Measurements from ENCODE around the gene TRIM62.

DNA sequence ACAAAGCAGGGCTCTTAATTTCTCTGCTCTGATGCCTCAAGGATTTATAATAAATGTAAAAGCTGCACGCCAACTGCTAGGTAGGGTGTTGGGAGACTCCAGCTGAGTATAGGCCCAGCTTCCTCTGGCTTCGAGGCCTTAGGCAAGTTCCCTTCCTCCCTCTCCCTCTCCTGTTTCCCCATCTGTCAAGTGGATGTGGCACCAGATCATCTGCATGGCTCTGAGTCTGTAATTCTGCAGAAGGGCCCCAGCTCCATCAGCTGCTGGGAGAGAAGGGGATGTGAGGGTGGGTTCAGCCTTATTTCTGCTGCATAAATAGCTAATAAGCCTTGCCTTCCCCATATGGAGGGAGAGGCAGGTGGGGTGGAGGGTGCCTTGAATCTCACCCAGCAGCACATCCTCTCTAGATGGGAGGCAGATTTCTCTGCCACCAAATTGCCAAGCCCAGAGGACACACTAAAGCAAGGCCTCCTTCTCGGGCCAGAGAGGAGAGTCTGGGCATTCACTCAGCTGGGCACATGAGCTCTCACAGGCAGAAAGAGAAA, 3.8 kb downstream of the TRIM62 start:
- TF ChIP-seq, protein P1, sequence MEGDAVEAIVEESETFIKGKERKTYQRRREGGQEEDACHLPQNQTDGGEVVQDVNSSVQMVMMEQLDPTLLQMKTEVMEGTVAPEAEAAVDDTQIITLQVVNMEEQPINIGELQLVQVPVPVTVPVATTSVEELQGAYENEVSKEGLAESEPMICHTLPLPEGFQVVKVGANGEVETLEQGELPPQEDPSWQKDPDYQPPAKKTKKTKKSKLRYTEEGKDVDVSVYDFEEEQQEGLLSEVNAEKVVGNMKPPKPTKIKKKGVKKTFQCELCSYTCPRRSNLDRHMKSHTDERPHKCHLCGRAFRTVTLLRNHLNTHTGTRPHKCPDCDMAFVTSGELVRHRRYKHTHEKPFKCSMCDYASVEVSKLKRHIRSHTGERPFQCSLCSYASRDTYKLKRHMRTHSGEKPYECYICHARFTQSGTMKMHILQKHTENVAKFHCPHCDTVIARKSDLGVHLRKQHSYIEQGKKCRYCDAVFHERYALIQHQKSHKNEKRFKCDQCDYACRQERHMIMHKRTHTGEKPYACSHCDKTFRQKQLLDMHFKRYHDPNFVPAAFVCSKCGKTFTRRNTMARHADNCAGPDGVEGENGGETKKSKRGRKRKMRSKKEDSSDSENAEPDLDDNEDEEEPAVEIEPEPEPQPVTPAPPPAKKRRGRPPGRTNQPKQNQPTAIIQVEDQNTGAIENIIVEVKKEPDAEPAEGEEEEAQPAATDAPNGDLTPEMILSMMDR (IDR thresholded peaks at IDR 0.05) = no peak
- no peak for TF ChIP-seq POLR2A (IDR thresholded peaks at IDR 0.05)

Measured in breast epithelium (tissue), 3 donors.